GM19351 (cell line): Measurements from ENCODE around the gene SDHB.

ENCODE experiments used
- ATAC-seq: cut with Tn5 transposase; IDR thresholded peaks from one replicate; pipeline ENCODE4 v1.9.1; 2021; ENCODE audit warnings: mild to moderate bottlenecking, moderate library complexity; ENCODE audit not compliant: unreplicated experiment

The SDHB gene

GRCh38 chr1:16989676-16990391 is 64.0 kb downstream of the SDHB start:
- no peak for ATAC-seq

- ATAC-seq = no peak
Measured at GRCh38 chr1:16988210-16988609, 65.6 kb downstream of the SDHB start.

GRCh38 chr1:16986962-16987361 is 66.9 kb downstream of the SDHB start:
- no peak for ATAC-seq

GRCh38 chr1:16986560-16986959 is 67.3 kb downstream of the SDHB start:
- ATAC-seq = no peak

- no peak for ATAC-seq
Measured at GRCh38 chr1:16986113-16986512, 67.7 kb downstream of the SDHB start.

GRCh38 chr1:16984717-16985116 is 69.1 kb downstream of the SDHB start:
- no peak for ATAC-seq

- ATAC-seq = no peak
Measured at GRCh38 chr1:16983649-16984048, 70.2 kb downstream of the SDHB start.

- no peak for ATAC-seq
Measured at GRCh38 chr1:16982902-16983301, 70.9 kb downstream of the SDHB start.

- no peak for ATAC-seq
Measured at GRCh38 chr1:16981269-16981849, 72.5 kb downstream of the SDHB start.

GRCh38 chr1:16980473-16981268 is 73.2 kb downstream of the SDHB start, which contains the start of gene MFAP2:
MFAP2 (minus strand) TSS chr1:16980620; CDS start chr1:16978273, 2,347 bp downstream.
- ATAC-seq = no peak

GRCh38 chr1:16979475-16980327 is 74.1 kb downstream of the SDHB start:
- ATAC-seq = no peak

GRCh38 chr1:16978567-16979474 is 75.0 kb downstream of the SDHB start:
- ATAC-seq = no peak

- no peak for ATAC-seq
Measured at GRCh38 chr1:16978139-16978538, 75.7 kb downstream of the SDHB start.

GRCh38 chr1:16977377-16977776 is 76.5 kb downstream of the SDHB start:
- ATAC-seq = no peak

GRCh38 chr1:16976966-16977365 is 76.9 kb downstream of the SDHB start:
- ATAC-seq = no peak

GRCh38 chr1:16975838-16976237 is 78.0 kb downstream of the SDHB start:
- ATAC-seq = no peak

- no peak for ATAC-seq
Measured at GRCh38 chr1:16975211-16975610, 78.6 kb downstream of the SDHB start.

GRCh38 chr1:16973215-16973614 is 80.6 kb downstream of the SDHB start:
- ATAC-seq = no peak

- no peak for ATAC-seq
Measured at GRCh38 chr1:16972189-16972895, 81.5 kb downstream of the SDHB start.
